HG03175 (cell line): Measurements from ENCODE around the gene GOLGA8J.
"Not testable (repeated sequence)": the region's sequence is repeated elsewhere in the genome, so short reads cannot be mapped to it uniquely, and the experiment has no call there.

ENCODE experiments used
- ATAC-seq: cut with Tn5 transposase; IDR thresholded peaks from one replicate; pipeline ENCODE4 v1.9.1; 2021; ENCODE audit warnings: mild to moderate bottlenecking, moderate library complexity; ENCODE audit not compliant: unreplicated experiment

Gene GOLGA8J, protein sequence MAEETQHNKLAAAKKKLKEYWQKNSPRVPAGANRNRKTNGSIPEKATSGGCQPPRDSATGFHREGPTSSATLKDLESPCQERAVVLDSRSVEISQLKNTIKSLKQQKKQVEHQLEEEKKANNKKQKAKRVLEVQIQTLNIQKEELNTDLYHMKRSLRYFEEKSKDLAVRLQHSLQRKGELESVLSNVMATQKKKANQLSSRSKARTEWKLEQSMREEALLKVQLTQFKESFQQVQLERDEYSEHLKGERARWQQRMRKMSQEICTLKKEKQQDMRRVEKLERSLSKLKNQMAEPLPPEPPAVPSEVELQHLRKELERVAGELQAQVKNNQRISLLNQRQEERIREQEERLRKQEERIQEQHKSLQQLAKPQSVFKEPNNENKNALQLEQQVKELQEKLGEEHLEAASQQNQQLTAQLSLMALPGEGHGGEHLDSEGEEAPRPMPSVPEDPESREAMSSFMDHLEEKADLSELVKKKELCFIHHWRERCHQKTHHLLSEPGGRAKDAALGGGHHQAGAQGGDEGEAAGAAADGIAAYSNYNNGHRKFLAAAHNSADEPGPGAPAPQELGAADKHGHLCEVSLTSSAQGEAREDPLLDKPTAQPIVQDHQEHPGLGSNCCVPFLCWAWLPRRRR

DNA sequence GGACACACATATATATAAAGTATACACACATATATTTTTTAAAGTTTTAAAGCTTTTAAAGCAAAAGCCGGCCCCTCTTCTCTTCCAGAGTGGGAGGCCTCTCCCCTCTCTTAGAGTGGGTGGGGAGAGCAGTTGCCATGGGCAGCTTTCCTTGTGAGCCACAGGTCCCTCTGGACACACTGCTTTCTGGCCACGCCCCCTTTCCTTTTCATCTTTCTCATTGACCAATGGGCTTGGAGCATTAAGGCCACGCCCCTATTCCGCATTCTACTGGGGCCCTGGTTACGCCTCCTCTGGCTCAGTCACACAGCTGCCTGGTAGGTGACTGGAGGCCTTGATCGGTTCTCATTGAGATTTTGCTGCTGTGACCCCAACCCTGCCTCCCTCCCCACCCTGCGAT lies at the start of gene GOLGA8J:
Gene GOLGA8J (plus strand): TSS at position 301 of the 400 bp plus-strand sequence. CDS start 98 bp downstream, at position 399.
- ATAC-seq, result not testable (repeated sequence)

DNA sequence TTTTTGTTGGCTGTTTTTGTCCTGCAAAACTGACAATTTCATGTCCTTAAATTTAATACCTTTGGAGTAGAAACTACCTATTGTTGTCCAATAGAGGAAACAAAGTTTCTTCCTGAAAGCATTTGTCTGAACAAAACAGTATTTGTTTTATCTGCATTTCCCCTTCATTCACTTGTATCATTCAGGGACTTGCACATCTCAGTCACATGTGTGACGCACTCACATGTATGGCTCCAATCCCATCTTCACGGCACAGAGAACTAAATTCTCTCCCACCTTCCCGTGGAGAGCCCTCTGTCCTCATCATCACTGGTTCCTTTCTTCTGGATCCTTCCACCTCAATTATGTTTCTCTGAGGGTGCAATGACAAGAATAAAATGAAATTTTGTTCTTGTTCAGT lies 49.5 kb upstream of the GOLGA8J start:
- ATAC-seq, result no peak

DNA sequence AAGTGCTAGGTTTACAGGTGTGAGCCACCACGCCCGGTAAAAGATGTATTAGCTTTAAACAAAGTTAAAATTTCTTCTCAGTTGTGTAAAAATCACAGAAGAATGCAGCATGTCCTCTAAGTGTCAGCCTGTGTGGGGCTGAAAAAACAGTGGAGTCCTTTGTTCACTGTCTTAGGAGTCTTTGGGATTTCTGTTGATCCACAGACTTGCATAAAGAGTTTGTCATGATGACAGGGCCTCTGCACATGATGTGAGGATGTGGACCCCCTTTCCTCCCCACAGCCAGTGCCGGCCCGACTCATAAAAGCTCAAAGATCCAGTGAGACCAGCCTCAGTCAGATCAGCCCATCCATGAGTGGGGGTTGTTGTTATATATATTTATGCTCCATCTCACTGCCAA lies 49.0 kb upstream of the GOLGA8J start:
- no peak for ATAC-seq

DNA sequence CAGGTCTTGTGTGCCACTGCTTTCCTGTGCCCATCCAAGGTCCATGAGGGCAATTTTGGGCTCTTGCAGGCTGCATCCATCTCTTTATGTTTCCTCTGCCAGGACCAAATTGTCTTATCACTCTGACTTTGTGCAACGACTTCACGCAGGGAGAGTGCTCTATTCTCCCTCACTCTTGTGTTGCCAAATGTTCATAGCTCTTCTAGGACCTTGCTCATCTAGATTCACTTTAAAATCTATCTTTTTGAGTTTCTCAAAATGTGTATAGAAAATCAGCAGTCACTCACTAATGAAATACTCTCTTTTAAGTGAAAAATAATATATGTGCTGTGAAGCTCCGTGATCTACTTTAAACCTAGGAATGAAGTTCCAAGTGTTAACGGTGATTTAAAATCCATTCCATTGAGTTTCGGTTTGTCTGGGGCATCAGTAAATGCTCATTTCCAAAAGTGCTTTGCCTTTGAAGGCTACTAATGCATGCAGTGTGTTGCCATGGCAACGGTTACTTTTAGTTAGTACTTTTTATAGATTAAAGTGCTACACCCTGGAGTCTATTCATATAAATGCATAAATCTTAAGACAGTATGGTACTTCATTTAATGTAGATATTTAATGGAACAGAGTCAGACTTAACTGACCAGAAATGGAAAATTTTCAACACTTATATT lies 46.6 kb upstream of the GOLGA8J start:
- ATAC-seq, result no peak

DNA sequence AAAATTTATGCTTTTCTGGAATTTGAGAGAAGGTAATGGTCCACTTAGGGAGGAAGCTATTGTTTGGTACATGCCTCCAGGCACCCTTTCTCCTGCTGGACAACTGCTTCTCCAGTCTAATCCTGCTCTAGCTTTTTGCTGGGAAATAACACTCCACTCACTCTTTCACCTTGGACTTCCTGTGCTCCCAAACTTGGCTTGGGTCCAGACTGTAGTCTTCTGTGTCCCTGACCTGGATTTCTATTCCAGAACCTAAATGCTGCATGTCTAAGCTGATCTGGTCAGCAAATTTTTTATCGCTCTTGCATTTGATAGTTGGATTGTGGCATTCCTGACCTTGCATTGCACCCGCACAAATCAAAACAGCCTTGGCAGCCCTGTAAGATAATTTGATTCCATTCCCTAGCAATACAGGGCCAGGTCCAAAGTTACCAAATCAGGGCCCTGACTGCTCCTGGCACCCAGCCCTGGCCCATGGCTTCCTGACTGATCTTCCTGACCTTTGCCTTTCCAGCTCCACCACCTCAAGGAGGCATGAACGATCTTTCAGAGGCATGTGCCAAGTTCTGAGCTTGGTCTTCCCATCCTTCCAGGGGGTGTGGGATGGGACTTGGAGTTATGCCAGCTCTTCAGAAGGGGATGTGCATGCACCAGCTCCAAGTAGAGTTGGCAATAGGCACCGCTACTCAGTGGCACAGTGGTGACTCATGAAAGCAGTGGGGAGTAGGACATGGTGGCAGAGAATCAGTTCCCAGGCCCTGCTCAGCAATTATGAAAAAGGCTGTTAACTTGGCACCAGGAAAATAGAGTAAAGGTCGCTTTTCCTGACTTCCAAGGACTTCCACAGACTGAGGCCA lies 43.9 kb upstream of the GOLGA8J start:
- ATAC-seq, result no peak

DNA sequence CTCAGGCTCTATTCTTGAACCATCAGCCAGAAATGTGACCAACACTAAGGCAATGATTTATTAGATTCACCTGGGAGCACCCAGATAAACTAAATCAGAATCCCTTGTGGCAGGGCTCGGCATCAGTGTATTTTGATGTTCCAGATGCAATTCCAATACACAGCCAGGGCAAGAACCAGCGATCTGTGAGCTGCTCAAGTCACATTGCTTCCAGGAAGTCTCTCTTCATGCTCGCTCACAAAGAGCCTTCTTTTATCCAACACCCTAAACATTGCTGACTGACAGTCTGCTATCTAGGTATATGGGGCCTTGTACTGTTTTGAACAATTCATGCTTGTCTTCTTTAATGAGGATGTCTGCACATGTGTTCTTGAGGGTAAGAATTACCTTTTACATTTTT lies 40.9 kb upstream of the GOLGA8J start:
- ATAC-seq, result no peak

DNA sequence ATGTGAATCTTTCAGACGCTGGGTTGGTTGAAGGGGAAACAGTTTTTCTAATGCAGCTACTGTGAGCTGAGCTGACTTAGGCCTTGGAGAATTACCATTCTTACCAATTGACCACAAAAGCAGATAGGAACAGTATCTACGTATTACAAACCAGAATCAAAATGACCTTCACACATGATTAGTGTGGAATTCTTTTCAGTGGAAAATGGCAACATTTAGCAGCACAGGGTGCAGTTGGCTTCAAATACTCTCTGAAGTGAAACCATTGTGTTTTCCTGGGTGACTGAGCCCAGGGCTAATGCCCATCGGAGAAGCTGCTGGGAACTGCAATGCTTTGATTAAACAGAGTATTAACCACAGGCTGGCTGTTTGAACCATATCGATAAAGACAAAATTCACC lies 40.2 kb upstream of the GOLGA8J start:
- no peak for ATAC-seq

DNA sequence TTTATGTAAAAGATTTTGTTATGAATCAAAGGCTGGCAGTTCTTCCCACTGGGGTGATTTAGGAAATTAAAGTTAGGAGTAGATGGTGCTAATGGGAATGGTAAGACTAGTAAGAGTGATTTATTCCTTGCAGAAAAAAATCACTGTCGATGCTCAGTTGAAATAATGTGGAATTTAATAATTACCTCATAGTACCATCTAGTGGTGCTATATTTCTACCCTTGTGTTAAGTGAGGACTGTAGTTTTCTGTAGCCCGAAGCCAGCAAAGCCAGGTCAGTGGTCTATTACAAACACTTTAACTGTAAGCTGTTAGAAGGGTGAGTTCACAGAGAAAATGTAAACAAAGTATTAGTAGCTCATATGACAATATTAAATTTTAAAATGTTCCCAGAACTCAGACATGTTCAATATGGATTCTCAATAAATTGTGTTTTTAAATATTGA lies 39.5 kb upstream of the GOLGA8J start:
- ATAC-seq, result no peak

DNA sequence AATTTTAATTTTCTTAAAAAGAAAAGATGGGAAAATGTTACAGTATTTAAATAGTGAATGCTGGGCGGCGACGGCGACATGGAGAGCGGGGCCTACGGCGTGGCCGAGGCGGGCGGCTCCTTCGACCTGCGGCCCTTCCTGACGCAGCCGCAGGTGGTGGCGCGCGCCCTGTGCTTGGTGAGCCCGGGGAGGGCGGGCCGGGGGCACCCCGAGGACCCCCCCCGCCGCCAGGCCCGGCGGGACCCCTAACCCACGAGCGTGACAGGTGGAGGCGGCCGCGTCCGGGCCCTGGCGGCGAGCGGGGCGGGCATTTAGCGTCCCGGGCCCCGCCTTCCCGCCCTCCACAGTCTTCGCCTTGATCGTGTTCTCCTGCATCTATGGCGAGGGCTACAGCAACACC lies 38.4 kb upstream of the GOLGA8J start:
- no peak for ATAC-seq

DNA sequence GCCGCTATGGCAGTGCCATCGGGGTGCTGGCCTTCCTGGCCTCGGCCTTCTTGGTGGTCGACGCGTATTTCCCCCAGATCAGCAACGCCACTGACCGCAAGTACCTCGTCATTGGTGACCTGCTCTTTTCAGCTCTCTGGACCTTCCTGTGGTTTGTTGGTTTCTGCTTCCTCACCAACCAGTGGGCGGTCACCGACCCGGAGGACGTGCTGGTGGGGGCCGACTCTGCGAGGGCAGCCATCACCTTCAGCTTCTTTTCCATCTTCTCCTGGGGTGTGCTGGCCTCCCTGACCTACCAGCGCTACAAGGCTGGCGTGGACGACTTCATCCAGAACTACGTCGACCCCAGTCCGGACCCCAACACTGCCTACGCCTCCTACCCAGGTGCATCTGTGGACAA lies 37.9 kb upstream of the GOLGA8J start:
- ATAC-seq, result not testable (repeated sequence)

DNA sequence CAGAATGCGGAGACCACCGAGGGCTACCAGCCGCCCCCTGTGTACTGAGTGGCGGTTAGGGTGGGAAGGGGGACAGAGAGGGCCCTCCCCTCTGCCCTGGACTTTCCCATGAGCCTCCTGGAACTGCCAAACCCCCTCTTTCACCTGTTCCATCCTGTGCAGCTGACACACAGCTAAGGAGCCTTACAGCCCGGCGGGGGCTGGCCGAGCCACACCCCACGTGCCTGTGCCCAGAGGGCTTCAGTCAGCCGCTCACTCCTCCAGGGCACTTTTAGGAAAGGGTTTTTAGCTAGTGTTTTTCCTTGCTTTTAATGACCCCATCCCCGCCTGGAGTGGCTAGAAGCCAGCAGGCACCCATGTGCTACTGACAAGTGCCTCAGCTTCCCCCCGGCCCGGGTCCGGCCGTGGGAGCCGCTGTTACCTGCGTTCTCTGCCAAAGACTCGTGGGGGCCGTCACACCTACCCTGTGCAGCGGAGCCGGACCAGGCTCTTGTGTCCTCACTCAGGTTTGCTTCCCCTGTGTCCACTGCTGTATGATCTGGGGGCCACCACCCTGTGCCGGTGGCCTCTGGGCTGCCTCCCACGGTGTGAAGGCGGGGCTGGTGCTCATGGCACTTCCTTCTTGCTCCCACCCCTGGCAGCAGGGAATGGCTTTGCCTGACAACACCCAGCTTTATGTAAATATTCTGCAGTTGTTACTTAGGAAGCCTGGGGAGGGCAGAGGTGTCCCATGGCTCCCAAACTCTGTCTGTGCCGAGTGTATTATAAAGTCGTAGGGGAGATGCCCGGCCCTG lies 37.3 kb upstream of the GOLGA8J start:
- not testable (repeated sequence) for ATAC-seq

DNA sequence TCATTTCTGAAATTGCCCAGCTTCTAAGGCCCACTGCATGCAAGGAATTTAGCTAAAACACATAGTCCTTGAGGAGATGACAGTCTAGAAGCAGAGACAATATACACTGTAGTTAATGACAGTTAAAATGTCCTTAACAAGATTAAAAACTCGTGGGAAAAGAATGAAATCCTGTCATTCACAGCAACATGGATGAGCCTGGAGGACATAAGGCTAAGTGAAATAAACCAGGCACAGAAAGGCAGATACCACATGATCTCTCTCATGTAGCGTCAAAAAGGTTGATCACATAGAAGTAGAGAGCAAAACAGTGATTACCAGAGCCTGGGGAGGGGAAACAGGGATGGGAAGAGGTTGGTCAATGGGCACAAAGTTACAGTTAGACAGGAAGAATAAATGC lies 36.3 kb upstream of the GOLGA8J start:
- ATAC-seq, result no peak

DNA sequence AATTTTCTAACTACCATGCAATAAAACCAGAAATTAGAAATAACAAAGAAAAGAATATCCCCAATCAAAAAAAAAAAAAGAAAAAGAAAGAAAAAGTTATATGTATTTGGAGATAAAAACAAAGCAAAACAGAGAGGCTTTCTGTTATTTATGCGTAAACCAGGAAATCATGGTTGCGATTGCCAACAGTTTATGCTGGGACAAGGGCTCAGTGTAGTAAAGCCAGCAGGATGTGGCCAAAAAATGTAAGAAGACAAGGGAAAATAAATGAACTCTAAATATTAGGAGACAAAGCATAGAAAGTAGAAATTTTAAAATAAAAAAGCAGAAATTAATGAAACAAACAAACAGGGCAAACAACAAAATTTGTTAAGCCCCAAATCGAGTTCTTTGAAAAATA lies 27.2 kb upstream of the GOLGA8J start:
- ATAC-seq, result no peak

DNA sequence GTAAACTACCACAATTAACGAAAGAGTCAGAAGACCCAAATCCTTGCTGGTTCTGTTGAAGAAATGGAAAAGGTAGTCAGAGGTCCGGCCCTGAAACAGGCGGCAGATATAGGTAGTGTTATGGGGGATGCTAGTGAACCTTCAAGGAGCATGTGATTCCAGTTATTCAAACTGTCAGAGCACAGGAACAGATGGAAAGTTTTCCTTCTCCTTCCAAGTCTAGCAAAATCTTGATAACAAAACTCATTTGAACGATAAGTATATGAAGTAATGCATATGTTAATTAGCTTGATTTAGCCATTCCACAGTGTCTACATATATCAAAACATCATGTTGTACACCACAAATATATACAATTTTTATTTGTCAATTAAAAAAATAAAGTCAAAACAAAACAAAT lies 26.6 kb upstream of the GOLGA8J start:
- ATAC-seq, result no peak

DNA sequence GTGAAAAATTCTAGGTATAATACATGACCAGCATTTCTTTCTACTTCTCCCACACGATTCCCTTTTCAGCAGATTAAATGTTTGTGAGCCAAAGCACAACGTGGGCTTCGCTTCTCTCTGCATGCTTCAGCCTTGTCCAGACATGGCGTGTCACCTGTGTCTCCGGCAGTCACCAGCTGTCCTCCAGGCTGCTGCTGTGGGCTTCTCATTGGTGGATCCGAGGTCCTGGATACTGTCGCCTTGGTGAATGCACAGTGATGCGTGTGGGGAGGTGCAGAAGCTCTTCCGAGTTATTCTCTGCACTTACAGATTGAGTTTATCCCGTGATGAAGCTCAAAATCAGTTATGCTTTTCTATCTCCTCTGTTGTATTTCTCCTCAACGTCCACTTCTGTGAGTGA lies 23.0 kb upstream of the GOLGA8J start:
- no peak for ATAC-seq

DNA sequence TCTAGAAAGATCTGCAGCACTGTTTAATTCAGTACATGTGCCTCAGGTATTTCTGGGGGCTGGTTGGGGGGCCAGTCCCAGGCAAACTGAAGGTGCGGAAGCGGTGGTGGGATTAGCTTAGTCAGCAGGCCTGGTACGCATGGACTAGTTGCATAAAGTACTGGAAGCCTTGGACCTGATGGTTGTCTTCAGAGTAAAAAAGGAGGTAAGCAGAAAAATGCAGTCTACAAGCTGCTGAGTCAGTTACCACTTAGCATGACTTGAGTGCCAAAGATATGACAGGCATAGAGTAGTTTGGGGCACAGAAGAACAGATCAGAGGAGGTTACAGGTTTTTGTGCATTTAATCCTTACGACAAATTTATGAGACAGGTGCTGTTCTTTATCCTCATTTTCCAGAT lies 19.9 kb upstream of the GOLGA8J start:
- ATAC-seq, result no peak

DNA sequence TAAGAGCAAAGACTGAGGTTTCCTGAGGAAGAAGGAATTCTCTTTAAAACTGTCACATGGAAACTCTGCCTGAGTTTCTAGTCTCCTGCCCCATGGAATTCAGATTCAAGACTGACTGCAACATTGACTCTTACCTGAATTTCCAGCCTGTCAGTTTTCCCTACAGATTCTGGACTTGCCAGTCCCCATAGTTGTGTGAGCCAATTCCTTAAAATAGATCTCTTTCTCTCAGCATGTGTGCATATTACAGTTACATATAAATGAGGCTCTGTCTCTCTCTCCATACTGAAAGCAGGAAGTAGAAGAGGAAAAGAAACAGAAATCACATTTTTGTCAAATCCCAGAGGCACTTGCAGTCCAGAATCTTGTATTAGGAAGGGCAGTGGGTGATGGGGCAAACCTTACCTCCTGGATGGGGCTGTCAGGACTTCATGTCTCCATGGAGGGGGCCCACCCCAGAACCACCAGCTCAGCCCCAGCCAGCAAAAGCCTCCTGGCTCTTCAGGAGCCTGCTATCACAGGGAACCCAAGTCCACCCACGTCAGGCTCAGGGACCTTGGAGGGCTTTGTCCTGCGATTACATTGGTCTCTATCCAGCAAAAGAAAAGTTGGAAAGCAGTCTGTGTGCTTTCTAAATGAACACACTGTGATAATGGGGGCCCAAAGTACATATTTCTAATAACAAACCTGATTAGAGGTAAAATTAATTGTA lies 18.8 kb upstream of the GOLGA8J start:
- ATAC-seq, result no peak

DNA sequence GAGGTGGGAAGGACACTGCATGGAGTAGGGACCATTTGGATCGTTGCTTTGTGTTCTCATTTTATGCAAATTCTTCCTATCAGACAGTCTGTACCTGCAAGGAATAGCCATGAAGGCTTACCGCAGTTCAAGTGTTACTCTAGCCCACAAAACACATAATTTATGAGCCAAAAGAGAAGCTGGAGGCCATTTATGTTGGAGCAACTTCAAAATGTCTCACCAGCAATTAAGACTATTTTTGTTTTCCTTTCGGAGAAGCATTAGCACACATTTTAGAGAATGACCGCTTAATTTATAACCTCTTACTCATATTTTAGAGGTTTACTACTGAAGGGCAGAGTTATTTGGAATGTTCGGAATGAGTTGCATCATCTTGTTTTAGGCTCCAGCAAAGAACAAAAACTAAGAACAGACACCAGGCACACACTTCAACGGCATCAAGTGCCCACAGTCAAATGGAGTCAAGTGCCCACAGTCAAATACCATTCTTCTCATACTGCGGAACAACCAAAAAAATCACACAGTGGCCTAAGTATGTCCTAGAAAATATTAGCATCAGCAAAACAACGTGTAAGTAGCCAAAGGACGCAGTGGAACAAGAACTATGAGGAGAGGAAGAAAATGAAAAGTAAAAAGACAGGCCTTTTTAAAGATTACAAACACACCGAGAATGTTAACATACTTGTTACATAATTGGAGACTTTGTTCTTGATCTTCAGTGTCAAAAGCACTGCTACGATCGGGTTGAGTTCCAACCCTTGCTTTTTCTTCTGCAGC lies 17.5 kb upstream of the GOLGA8J start:
- ATAC-seq, result no peak

DNA sequence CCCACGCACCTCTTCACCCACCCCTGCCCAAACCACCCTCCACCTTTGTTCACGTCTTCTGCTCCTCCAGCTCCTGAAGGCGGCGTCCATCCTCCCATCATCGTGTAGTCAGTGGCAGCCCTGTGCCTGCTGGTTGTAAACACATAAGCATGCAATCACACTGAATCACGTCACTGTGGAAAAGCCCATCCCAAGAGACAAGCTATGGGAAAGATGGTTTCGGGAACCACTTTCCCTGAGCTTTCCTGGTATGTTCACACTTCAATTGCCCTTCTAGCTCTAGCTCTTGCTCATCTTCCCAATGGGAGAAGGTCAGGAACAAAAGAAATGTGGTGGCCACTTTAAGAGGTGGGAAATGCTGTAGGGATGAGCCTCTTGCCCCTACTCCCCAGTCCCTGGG lies 14.4 kb upstream of the GOLGA8J start:
- ATAC-seq, result no peak
